Chondrocyte (in vitro differentiated cells): Measurements from ENCODE around the gene IL32. TPM values are rescaled to one million over a fixed set of nuclear protein-coding genes. Genes with fewer than 3 reads are reported as not detected.

Experiments used
- DNase-seq: peaks from one replicate; pipeline ENCODE4 v3.0.0; 2021; ENCODE audit warnings: mixed read lengths, low spot score
- H3K27ac Mint-ChIP-seq: one replicate; pipeline ENCODE4 v1.8.0; 2021; ENCODE audit warnings: mild to moderate bottlenecking, moderate library complexity, mixed read lengths; ENCODE audit not compliant: unreplicated experiment
- H3K27me3 Mint-ChIP-seq: 2 replicates; pipeline ENCODE4 v1.8.0; 2021; ENCODE audit warnings: low read depth, mixed read lengths
- H3K36me3 Mint-ChIP-seq: 2 replicates; pipeline ENCODE4 v1.8.0; 2021; ENCODE audit warnings: low read depth, mixed read lengths
- H3K4me1 Mint-ChIP-seq: 2 replicates; pipeline ENCODE4 v1.8.0; 2021; ENCODE audit warnings: low read depth, mild to moderate bottlenecking, mixed read lengths
- H3K4me3 Mint-ChIP-seq: one replicate; pipeline ENCODE4 v1.8.0; 2021; ENCODE audit warnings: mild to moderate bottlenecking, moderate library complexity, mixed read lengths; ENCODE audit not compliant: unreplicated experiment
- H3K9me3 Mint-ChIP-seq: 2 replicates; pipeline ENCODE4 v1.8.0; 2021; ENCODE audit warnings: low read depth, mixed read lengths
- CTCF ChIP-seq: fragments of 200-600 bp; sonication (generic); IDR thresholded peaks from 2 replicates; pipeline ENCODE4 v1.5.0; 2021; ENCODE audit warnings: antibody characterized with exemption, mild to moderate bottlenecking, moderate library complexity
- total RNA-seq: library from RNA; stranded (reverse); gene quantifications from 3 replicates; pipeline ENCODE4 v1.2.1, GENCODE V29; 2021

IL32 gene
- total RNA-seq, 1 donor from 2014 or later, result 17.8 TPM

DNA sequence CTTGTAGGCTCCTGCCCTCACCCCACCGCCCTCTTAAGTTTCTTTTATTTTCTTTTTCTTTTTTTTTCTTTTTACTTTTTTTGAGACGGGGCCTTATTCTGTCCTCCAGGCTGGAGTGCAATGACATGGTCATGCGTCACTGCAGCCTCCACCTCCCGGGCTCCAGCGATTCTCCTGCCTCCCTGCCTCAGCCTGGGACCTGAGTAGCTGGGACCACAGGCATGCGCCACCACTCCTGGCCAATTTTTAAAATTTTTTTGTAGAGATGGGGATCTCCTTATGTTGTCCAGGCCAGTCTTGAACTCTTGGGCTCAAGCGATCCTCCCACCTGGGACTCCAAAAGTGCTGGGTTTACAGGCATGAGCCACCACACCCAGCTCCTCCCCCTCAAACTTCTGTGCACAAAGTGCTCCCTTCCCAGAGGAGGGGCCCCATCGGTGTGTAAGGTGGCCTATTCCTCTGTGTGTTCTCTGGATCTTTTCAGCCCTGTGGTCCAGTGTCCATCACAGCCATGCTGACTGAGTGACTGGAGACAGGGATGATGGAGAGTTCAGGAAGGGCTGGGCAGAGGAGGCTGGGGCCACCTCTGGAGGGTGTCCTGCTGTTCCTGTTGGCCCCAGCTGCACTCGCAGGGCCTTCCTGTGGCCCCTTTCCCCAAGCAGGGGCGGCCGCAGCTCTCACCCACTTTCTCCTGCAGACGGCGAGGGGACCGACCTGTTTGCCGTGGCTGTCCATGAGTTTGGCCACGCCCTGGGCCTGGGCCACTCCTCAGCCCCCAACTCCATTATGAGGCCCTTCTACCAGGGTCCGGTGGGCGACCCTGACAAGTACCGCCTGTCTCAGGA lies 8.9 kb upstream of the IL32 start:
- Mint-ChIP-seq H3K36me3 (peaks cover 9% of the 10 kb centered on the region), H3K4me1 (peaks cover 14% of the 10 kb centered on the region), H3K9me3 (no peaks in the 10 kb centered on the region), H3K4me3 (no peak overlapping the region), H3K27ac (no peak overlapping the region), H3K27me3 (peaks cover 4% of the 10 kb centered on the region)
- no peak for TF ChIP-seq CTCF
- no peak for DNase-seq

GRCh38 chr16:3057181-3058138 lies 8.0 kb upstream of the IL32 start:
- Mint-ChIP-seq H3K36me3 (peaks cover 9% of the 10 kb centered on the region), H3K9me3 (no peaks in the 10 kb centered on the region), H3K4me3 (no peak overlapping the region), H3K27me3 (no peaks in the 10 kb centered on the region), H3K4me1 (peaks cover 14% of the 10 kb centered on the region), H3K27ac (no peak overlapping the region)
- no peak for TF ChIP-seq CTCF
- DNase-seq, result no peak

- no peak for DNase-seq
- Mint-ChIP-seq H3K27me3 (no peaks in the 10 kb centered on the region), H3K9me3 (no peaks in the 10 kb centered on the region), H3K27ac (no peak overlapping the region), H3K36me3 (peaks cover 9% of the 10 kb centered on the region), H3K4me3 (peak overlapping the region; percentile 83), H3K4me1 (peaks cover 14% of the 10 kb centered on the region)
- TF ChIP-seq CTCF, result no peak
These were observed 7.1 kb upstream of the IL32 start for GRCh38 chr16:3058139-3059030.

GRCh38 chr16:3059041-3059722 lies 6.3 kb upstream of the IL32 start:
- H3K4me1 Mint-ChIP-seq, result peaks cover 14% of the 10 kb centered on the region

More at GRCh38 chr16:3059041-3059722, 6.3 kb upstream of the IL32 start:
- peaks cover 3% of the 10 kb centered on the region for H3K36me3 Mint-ChIP-seq
- H3K27me3 Mint-ChIP-seq, result no peaks in the 10 kb centered on the region
- no peak for DNase-seq
- TF ChIP-seq CTCF, result peak; percentile 90
- H3K27ac Mint-ChIP-seq, result peak overlapping the region; percentile 66
- peak overlapping the region; percentile 83 for H3K4me3 Mint-ChIP-seq
- no peaks in the 10 kb centered on the region for H3K9me3 Mint-ChIP-seq
